Measurements from ENCODE around the gene ANKMY2. TPM values are rescaled to one million over a fixed set of nuclear protein-coding genes. Genes with fewer than 3 reads are reported as not detected.
"Not testable (repeated sequence)": the region's sequence is repeated elsewhere in the genome, so short reads cannot be mapped to it uniquely, and the experiment has no call there.

ANKMY2 gene
- total RNA-seq, 2 experiments from 2014 or later: 9.8 to 10.5 TPM

- Mint-ChIP-seq H3K9me3 (no peaks in the 10 kb centered on the region), H3K27ac (no peak overlapping the region)
- CTCF ChIA-PET: interaction anchor here (0.8 kb wide), 1 partner anchor 124 kb away, joined by 3 read pairs; no protein-coding TSS in a partner anchor
These were observed 42.7 kb upstream of the ANKMY2 start for GRCh38 chr7:16688249-16688648.

DNA sequence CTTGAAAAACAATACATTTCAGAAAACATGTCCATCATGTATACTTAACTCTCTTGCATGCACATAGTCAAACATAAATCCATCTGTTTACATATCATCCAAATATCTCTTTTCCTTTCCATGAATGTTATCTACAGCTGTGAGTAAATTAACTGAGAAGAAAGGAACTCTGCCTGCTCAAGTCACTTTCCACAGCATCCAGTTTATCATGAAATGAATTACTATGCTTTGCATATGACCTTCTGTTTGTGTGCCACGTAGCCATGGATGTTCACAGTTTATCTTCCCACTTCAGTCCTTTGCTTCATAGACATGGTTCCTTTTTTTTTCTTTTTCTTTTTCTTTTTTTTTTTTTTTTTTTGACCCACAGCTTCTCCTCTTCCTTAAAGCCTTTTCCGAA is 40.0 kb upstream of the ANKMY2 start:
- DNase-seq (no peak), ATAC-seq (no peak)
- intact Hi-C loops (cut with micrococcal nuclease): no loop called here
- H3K27ac Mint-ChIP-seq: peak overlapping the region; percentile 74
- no peaks in the 10 kb centered on the region for H3K27me3 Mint-ChIP-seq
- H3K4me3 Mint-ChIP-seq: no peak overlapping the region
- TF ChIP-seq CTCF (IDR thresholded peaks at IDR 0.05): no peak
- H3K36me3 Mint-ChIP-seq (ENCODE audit: low read depth): peaks cover 52% of the 10 kb centered on the region
- POLR2A ChIA-PET: interaction anchor here (0.6 kb wide), 1 partner anchor 45 kb away, joined by 3 read pairs; no protein-coding TSS in a partner anchor
- H3K4me1 Mint-ChIP-seq (ENCODE audit: low read depth): peaks cover 19% of the 10 kb centered on the region
- CTCF ChIA-PET: interaction anchor here (1.0 kb wide), 1 partner anchor 15 kb away, joined by 4 read pairs; no protein-coding TSS in a partner anchor
- no peaks in the 10 kb centered on the region for H3K9me3 Mint-ChIP-seq

More at GRCh38 chr7:16688249-16688648, 42.7 kb upstream of the ANKMY2 start:
- Mint-ChIP-seq H3K36me3 (ENCODE audit: low read depth) (peaks cover 52% of the 10 kb centered on the region), H3K4me1 (ENCODE audit: low read depth) (peaks cover 19% of the 10 kb centered on the region), H3K4me3 (no peak overlapping the region), H3K27me3 (no peaks in the 10 kb centered on the region)
- TF ChIP-seq CTCF (IDR thresholded peaks at IDR 0.05): no peak
- ATAC-seq (peak; percentile 49), DNase-seq (peak; percentile 12)
- POLR2A ChIA-PET: no interaction called here
- intact Hi-C loops (cut with micrococcal nuclease): no loop called here

DNA sequence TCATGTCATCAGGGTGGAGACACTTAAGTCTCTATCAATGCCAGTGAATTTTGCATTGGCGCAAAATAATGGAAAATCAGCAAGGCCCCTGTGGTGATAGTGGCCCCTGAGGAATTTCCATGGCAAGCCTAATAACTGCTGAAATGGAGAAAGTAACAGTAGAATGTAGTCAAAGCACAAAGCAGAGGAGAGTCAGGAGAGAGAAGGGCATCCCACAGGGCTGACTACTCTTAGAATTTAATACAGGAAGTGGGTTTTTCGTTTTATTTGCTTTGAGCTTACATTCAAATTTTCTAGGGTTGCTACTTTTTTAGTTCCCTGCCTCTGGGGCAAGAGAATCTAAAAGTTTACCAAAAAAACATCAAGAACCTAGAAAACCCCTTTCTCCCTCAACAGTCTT is 39.4 kb upstream of the ANKMY2 start:
- CTCF ChIA-PET: interaction anchor here (1.0 kb wide), 1 partner anchor 14 kb away, joined by 4 read pairs; no protein-coding TSS in a partner anchor
- peak overlapping the region; percentile 74 for H3K27ac Mint-ChIP-seq
- no peak overlapping the region for H3K4me3 Mint-ChIP-seq
- no peaks in the 10 kb centered on the region for H3K27me3 Mint-ChIP-seq
- ATAC-seq (no peak), DNase-seq (no peak)
- peaks cover 55% of the 10 kb centered on the region for H3K36me3 Mint-ChIP-seq (ENCODE audit: low read depth)
- no peaks in the 10 kb centered on the region for H3K9me3 Mint-ChIP-seq
- intact Hi-C loops (cut with micrococcal nuclease): no loop called here
- peaks cover 19% of the 10 kb centered on the region for H3K4me1 Mint-ChIP-seq (ENCODE audit: low read depth)
- POLR2A ChIA-PET: interaction anchor here (0.6 kb wide), 1 partner anchor 44 kb away, joined by 3 read pairs; no protein-coding TSS in a partner anchor
- TF ChIP-seq CTCF (IDR thresholded peaks at IDR 0.05): no peak

GRCh38 chr7:16678645-16679566 is 33.4 kb upstream of the ANKMY2 start:
- ATAC-seq; H3K4me3 Mint-ChIP-seq; H3K4me1 Mint-ChIP-seq (ENCODE audit: low read depth); H3K27me3 Mint-ChIP-seq; CTCF ChIA-PET; DNase-seq; H3K27ac Mint-ChIP-seq; intact Hi-C loops (cut with micrococcal nuclease); H3K9me3 Mint-ChIP-seq: not testable (repeated sequence)
- H3K36me3 Mint-ChIP-seq (ENCODE audit: low read depth): peaks cover 62% of the 10 kb centered on the region
- POLR2A ChIA-PET: interaction anchor here (0.5 kb wide), 1 partner anchor 28 kb away, joined by 3 read pairs; no protein-coding TSS in a partner anchor

DNA sequence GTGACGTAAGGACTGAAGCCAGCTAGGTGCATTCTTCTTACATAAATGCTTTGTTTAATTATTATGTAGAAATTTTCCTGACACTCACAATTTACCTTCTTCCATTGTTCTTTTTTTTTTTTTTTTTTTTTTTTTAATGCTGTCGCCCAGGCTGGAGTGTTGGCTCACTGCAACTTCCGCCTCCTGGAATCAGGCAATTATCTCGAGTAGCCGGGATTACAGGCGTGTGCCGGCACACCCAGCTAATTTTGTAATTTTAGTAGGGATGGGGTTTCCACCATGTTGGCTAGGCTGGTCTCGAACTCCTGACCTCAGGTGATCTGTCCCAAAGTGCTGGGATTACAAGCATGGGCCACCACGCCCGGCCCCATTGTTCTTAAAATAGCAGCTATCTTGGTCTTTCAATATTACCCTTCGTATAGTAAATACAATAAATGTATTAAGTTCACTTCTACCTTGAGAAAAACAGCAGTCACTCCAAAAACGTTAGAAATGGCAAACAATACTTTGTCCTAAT is 32.5 kb upstream of the ANKMY2 start:
- ChIA-PET CTCF (no interaction called here), POLR2A (interaction anchor here (0.7 kb wide), 1 partner anchor 33 kb away, joined by 3 read pairs; the partner anchor contains the start of gene ANKMY2)
- ATAC-seq: no peak
- Mint-ChIP-seq H3K36me3 (ENCODE audit: low read depth) (peaks cover 61% of the 10 kb centered on the region), H3K4me3 (no peak overlapping the region), H3K4me1 (ENCODE audit: low read depth) (no peaks in the 10 kb centered on the region), H3K27ac (no peak overlapping the region), H3K27me3 (no peaks in the 10 kb centered on the region), H3K9me3 (no peaks in the 10 kb centered on the region)
- no peak for TF ChIP-seq CTCF (IDR thresholded peaks at IDR 0.05)
- intact Hi-C loops (cut with micrococcal nuclease): no loop called here
- DNase-seq: no peak
